HG03108 (cell line): Measurements from ENCODE around the gene SLC37A4.
"Not testable (repeated sequence)": the region's sequence is repeated elsewhere in the genome, so short reads cannot be mapped to it uniquely, and the experiment has no call there.

Experiments used
- ATAC-seq: cut with Tn5 transposase; IDR thresholded peaks from one replicate; pipeline ENCODE4 v1.9.1; 2021; ENCODE audit warnings: moderate library complexity; ENCODE audit not compliant: unreplicated experiment

Gene SLC37A4

DNA sequence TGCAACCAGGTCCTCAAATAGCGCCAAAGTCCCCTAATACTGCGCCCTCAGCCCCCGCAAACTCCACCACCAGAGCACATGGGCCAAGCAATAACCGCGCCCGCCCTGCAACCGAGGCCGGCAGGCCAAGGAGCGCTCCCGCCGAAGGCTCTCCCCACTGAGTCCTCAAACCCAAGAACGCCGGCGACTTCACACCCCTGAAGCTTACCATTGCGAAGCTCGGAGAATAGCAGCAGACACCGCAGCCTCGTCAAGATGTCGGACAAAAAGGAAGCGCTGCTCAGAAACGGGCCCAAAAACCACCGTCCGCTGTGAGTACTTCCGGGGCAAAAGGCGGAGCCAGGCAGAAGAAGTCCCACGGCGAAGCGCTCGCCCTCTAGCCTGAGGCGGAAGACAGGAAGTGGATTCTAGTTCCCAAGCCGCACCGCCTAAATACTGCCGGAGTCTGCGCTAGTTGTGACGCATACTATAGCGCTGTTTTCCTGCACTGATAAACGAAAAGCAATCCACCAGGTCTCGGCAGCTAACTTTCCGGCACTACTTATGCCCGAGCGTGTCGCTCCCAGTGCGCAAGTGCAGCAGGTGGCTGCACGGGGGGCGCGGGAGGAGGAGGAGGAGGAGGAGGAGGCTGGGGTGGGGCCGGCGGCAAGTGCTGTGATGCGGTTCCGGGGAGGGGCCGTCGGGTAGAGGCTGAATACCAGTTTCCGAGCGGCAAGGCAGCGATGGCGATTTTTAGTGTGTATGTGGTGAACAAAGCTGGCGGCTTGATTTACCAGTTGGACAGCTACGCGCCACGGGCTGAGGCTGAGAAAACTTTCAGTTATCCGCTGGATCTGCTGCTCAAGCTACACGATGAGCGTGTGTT is 12.4 kb downstream of the SLC37A4 start, which contains the start of the genes RPS25 and TRAPPC4:
TSS of gene RPS25 (minus strand) at position 270 of the 865 bp plus-strand sequence. CDS start at position 211, 59 bp downstream.
TSS of gene TRAPPC4 (plus strand) at position 693 of the 865 bp plus-strand sequence. CDS start at position 723, 30 bp downstream.
- peak; percentile 82 for ATAC-seq

DNA sequence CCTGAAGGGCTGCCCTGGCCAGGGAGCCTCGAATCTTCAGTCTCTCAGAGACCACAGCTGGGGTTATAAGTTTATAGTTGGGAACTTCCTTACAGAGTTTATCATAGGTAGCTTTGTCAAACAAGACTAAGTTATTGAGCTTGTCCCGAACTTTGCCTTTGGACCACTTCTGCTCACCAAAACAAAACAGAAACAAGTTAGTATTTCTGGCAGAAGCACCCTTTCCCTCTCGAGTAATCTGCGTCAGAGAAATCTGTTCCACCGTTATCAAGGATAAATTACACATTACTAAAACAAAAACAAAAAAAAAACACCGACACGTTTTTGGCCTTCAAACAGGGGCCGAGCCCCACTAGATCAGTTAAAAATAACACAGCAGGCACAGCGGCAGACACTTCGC is 13.3 kb downstream of the SLC37A4 start:
- ATAC-seq, result not testable (repeated sequence)

DNA sequence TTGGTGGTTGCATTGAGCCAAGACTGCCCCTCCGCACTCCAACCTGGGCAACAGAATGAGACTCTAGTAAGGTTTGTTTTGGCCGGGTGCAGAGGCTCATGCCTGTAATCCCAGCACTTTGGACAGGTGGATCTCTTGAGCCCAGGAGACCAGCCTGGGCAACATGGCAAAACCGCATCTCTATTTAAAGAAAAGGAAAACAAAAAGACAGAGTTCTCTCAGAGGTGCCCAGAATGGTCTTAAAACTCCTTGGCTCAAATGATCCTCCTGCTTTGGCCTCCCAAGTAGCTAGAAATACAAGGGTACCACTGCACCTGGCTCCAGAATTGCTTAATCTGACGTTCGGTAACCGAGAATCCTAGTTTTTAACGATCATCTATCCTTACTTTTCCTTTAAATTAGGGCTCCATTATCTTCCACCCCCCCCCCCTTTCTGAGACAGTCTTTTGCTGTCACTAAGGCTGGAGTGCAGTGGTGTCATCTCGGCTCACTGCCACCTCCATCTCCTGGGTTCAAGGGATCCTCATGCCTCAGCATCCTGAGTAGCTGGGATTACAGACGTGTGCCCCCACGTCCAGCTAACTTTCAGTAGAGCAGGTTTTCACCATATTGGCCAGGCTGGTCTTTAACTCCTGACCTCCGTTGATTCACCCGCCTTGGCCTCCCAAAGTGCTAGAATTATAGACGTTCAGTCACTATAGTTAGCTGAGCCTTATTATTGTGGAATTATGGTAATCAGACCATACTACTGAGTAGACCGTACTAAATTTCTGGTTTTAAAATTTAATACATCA is 14.3 kb downstream of the SLC37A4 start:
- no peak for ATAC-seq

DNA sequence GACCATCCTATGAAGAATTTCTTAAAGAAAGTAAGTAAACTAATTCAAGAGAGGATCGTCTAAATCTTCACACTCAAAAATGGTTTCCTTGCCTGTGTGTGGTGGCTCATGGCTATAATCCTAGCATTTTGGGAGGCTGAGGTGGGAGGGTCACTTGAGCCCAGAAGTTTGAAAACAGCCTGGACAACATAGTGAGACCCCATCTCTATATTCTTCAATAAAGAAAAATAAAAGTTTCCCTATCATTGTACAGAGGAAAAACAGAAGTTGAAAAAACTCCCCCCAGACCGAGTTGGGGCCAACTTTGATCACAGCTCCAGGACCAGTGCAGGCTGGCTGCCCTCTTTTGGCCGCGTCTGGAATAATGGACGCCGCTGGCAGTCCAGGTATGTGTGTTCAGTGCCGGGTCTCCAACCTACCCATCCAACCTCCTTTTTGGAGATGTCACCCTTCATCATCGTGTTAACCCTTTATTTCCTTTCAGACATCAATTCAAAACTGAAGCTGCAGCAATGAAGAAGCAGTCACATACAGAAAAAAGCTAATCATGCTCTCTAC is 15.5 kb downstream of the SLC37A4 start:
- no peak for ATAC-seq

DNA sequence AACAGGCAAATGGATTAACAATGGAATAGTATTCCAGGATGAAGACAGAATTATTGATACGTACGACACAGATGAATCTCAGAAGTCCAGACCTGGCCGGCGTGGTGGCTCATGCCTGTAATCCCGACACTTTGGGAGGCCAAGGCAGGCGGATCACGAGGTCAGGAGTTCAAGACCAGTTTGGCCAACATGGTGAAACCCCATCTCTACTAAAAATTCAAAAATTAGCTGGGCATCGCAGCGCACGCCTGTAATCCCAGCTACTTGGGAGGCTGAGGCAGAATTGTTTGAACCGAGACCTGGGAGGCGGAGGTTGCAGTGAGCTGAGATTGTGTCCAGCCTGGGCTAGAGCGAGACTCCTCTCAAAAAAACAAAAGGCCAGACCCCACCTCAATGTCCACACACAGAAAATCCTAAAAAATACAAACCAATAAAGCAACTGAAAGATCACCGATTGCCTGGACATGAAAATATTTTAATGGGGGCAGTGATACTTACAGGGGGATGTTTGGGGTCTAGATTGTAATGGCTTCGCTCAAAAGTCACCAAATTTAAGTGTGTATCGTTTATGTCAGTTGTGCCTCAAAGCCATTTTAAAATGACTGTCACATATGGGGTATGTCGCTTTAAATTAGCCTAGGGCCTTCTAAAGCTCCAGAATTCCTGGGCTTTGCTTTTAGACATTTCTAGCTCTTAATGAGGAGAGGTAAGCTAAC is 16.3 kb downstream of the SLC37A4 start:
- ATAC-seq, result no peak

DNA sequence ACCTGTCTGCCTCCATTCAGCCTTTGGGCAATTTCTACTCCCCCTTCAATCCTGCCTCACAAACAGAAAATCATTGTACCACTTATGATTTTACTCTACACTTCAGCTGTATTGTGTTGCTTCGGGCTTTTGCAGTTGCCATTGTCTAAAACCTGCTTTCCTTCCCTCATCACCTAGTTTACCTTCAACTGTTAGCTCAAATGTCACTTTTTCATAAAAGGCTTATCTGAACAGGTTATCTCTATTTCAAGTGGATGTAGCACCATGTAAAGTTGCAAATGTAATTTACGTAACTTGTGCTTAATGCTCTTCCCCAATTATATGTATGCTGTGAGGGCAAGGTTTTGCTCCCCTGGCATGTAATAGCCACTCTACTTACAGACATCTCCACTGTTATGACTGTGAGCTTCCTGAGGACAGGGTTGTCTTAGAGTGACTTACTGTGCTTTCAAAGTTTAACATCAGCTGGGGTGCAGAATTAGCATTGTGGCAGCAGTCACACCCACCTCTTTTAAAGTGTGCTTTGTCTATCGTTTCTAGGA is 18.0 kb downstream of the SLC37A4 start:
- ATAC-seq, result no peak

DNA sequence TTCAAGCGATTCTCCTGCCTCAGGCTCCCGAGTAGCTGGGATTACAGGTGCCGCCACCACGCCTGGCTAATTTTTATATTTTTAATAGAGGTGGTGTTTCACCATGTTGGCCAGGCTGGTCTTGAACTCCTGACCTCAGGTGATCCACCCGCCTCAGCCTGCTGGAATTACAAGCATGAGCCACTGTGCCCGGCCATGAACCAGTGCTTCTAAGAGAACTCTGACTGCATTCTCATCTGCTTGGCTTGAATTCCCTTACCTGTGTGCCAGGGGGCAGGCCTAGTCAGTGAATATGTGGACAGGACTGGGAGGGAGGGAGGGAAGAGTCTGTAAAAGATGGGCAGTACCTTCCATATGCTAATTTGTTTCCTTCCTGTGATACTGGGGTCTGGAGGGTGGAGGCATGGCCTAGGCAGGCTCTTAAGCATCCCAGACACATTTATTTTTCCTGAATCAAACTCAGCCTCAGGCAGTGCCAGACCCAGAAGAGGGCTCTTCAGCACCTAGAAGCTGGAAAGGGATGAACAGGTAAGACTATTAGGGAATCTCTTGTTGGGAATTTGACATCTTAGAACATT is 19.1 kb downstream of the SLC37A4 start:
- ATAC-seq, result no peak

DNA sequence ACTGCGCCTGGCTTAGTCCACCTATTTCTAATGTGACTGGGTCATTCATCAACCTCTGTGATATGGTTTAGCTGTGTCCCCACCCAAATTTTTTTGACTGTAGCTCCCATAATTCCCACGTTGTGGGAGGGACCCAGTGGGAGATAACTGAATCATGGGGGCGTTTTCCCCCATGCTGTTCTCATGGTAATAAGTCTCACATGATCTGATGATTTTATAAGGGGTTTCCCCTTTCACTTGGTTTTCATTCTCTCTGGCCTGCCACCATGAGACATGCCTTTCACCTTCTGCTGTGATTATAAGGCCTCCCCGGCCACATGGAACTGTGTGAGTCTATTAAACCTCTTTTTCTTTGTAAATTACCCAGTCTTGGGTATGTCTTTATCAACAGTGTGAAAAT is 24.0 kb downstream of the SLC37A4 start:
- ATAC-seq, result no peak

DNA sequence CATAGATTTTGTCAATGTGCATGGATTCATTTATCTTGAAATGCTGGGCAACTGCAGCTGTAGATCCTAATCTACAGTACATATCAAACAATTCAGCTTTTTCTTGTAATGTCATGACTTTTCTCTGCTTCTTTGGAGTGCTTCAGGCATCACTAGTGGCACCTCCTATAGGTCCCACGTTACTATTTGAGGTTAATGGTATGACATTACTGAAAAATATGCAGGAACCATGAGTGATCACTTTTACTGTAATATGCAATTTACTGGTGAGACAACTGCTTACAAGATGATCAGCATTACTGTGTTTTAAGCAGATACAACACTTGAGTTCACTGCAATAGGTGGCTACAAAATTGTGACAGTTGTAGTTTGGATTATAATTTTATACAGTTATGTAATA is 29.8 kb downstream of the SLC37A4 start:
- ATAC-seq, result no peak

DNA sequence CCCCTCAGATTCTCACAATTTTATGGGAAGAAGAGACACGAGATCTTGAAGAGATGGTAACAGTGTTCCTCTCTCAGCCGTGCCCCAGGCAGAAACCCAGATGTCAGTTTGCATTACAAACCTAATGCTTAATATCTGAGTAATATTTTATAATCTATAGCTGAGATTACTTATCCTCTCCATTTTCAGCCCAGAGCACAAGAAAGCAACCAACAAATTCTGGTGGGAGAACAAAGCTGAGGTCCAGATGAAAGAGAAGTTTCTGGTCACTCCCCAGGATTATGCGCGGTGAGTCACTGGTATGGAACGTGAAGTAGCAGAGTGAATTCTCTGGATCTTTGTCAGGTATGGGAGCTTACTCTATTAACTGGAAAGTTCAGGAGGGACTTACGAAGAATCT is 31.9 kb downstream of the SLC37A4 start:
- no peak for ATAC-seq

DNA sequence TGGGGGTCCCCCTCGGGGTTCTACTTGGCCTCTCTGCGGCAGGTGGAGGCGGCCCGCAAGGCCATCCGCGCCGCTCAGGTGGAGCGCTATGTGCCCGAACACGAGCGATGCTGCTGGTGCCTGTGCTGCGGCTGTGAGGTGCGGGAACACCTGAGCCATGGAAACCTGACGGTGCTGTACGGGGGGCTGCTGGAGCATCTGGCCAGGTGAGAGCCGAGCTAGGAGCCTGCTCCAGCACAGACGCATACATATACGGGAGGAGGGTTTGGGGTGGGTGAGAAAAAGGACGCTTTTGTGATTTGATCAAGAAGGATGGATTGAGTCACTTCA is 32.3 kb downstream of the SLC37A4 start:
- peak; percentile 9 for ATAC-seq

DNA sequence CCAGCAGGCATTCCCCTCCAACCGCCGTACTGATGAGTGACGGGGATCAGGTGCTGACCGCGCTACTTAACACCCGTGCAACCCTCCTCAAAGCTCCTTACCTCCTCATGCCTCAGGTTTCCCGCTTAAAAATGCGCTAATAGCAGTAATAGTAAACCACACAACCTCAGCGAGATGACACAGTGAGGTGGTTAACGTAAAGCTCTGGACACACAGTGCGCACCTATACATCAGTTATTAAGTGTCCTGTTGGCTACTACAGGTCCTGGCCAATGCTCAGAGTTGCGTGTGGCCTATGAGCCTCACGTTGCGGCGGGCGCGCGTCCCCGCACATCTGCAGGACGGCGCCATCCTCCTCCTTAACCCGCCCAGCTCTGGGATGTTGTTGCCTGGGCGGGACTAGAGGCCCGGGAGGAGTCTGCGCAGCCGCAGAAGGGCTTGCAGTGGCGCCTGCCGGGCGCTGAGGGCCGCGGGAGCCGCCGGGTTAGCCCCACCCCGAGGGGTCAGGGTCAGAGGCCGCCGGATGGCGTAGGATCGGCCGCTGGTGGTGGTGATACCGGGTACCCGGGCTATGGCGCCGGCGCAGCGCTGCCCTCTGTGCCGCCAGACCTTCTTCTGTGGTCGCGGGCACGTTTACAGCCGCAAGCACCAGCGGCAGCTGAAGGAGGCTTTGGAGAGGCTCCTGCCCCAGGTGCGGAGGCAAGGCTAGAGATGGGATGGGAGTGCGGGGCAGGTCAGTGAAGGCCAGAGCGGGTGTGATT is 32.9 kb downstream of the SLC37A4 start, which contains the start of gene CENATAC:
TSS of gene CENATAC (plus strand) at position 512 of the 761 bp plus-strand sequence. CDS start at position 572, 60 bp downstream.
- peak; percentile 96 for ATAC-seq

DNA sequence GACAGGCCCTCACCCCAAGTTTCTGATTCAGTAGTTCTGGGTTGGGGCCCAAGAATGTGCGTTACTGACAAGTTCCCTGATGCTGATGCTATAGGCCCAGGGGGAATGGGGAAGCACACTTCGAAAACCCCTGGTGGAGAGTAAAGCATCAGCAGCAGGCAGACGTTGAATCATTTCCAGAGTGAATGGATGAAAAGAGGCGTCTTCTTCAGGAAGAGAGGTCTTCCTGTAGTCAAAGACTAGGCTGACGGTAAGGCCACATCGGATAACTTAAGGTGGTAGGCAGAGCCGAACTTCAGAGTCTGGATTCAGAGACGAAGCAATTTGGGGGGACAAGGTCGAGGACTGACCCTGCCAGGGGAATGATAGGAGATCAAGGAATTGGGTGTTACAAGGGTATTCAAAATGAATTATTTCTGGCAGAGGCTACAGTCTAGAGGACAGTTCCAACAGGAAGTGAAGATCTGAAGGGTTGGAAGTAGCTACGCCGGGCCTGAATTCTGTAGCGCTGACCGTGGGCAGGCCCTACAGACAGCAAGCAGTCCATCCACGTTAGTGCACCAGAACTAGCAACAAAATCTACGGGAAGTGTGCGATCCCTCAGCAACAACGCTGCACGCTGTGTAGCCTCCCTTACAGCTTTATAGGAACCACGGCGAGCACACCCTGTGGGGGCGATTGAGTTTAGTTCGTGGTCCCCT is 33.6 kb downstream of the SLC37A4 start:
- ATAC-seq, result no peak

DNA sequence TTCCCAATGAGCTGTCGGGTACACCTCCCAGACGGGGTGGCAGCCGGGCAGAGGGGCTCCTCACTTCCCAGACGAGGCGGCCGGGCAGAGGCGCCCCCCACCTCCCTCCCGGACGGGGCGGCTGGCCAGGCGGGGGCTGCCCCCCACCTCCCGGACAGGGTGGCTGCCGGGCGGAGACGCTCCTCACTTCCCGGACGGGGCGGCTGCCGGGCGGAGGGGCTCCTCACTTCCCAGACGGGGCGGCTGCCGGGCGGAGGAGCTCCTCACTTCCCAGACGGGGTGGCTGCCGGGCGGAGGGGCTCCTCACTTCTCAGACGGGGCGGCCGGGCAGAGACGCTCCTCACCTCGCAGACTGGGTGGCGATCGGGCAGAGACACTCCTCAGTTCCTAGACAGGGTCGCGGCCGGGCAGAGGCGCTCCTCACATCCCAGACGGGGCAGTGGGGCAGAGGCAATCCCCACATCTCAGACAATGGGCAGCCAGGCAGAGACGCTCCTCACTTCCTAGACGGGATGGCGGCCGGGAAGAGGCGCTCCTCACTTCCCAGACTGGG is 39.1 kb downstream of the SLC37A4 start:
- not testable (repeated sequence) for ATAC-seq

DNA sequence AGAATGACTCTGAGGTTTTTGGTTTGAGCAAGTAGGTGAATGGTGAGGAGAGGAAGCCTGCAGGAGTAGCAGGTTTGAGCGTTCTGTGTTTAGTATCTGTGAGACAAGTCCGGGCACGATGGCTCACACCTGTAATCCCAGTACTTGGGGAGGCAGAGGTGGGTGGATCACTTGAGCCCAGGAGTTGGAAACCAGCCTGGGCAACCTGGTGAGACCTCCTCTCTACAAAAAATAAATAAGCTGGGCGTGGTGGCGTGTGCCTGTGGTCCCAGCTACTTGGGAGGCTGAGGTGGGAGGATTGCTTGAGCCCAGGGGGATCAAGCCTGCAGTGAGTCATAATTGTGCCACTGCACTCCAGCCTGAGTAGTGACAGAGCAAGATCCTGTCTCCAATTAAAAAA is 42.4 kb downstream of the SLC37A4 start:
- ATAC-seq, result no peak

DNA sequence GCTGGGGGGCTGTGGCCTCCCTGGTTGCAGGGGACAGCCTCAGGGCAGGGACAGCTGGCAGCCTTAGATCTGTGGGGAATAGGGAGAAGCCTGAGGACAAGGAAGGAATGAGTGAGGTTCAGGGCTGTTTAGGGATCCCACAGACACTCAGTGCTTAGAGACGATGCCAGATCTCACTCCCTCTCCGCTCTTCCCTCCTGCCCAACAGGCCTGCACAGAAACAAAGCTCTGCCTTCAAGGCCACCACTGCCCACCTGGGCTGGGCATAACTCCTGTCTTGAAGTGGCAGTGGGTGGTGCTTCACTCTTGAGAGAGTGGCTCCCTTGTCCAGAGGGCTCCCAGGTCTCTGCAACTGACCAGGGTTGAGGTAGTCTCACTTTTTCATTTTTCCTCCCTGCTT is 45.9 kb downstream of the SLC37A4 start:
- no peak for ATAC-seq

DNA sequence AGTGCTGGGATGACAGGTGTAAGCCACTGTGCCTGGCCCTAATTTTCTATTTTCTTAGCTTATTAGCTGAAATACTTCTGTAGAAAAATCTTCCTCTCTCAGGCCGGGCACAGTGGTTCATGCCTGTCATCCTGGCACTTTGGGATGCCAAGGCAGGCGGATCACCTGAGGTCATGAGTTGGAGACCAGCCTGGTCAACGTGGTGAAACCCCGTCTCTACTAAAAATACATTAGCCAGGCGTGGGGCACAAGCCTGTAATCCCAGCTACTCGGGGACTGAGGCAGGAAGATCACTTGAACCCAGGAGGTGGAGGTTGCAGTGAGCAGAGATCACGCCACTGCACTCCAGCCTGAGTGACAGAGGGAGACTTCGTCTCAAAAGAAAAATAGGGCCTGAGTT is 46.3 kb downstream of the SLC37A4 start:
- ATAC-seq, result not testable (repeated sequence)

DNA sequence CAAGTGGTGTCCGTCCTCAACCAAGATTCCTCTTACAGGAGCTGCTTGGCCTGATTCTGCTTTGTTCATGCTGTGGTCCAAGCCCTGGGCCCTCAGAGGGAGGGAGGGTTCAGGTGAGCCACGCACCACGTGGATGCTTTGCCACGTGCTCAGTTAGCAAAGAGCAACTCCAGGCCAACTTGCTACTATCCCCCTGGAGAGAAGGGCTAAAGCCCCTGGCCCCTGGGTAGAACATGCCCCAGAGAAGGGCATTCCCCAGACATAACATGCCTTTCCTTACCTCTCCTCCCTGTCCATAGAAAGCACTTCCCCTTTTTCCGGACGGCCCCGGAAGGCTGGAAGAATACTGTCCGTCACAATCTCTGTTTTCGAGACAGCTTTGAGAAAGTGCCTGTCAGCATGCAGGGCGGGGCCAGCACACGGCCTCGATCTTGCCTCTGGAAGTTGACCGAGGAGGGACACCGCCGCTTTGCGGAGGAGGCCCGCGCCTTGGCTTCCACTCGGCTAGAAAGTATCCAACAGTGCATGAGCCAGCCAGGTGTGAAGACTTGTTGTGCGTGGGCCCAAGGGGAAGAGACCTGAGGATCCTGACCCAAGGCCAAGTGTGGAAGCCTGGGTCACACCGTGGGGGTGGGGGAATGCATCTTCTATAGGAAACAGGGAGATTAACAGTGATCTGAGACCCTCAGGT is 50.3 kb downstream of the SLC37A4 start:
- ATAC-seq, result no peak
